ENCODE results near the gene TCF20. TPM values are rescaled to one million over a fixed set of nuclear protein-coding genes. Genes with fewer than 3 reads are reported as not detected.
A peak's percentile ranks its signal among the peaks of the same experiment; 100 is the strongest.

Gene TCF20
- polyA plus RNA-seq, 1 of the 3 experiments (the other 2 are of a cell fraction), result 8.5 TPM

DNA sequence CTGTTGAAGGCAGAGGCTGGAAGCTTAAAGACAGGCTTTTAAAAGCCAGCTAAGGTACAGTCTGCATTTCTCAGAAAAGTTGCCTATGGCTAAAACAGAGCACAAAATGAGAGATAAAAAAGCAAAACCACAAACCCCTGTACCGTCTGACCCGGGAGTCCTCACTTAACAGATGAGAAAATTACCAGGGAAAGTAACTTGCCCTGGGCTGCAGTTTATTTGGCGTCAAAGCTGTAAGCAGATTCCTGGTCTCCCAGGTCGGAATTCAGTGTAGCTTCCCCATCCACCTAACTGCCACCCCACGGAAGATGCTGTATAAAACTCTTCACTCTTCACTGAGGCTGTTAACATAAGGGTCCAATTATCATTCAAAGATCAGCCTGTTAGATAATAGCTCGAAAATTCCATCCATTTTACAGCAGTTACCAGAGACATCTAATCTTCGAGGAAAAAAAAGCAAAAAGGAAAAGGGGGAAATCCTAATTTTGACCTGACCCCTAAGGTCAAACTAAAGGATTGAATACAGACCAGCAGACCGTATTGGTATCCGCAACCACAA is 1.5 kb downstream of the TCF20 start (continued):
- TF ChIP-seq GATA2 (CRISPR knock-in tag; IDR thresholded peaks at IDR 0.05) (peak; percentile 31; the same call in 1 of the 2 replicates), FOXJ3 (CRISPR knock-in tag; IDR thresholded peaks at IDR 0.05) (no peak), NFIC (IDR thresholded peaks at IDR 0.05; ENCODE audit: borderline replicate concordance) (no peak), POLR2AphosphoS5 (IDR thresholded peaks at IDR 0.05; ENCODE audit: low read depth, low read length) (no peak), MEF2A (IDR thresholded peaks at IDR 0.05; ENCODE audit: borderline replicate concordance, low read depth) (no peak), SIN3A (IDR thresholded peaks at IDR 0.05; ENCODE audit: borderline replicate concordance, low read depth, low read length) (no peak), YY1 (IDR thresholded peaks at IDR 0.05; ENCODE audit: low read depth) (no peak)
- TF ChIP-seq, protein P1, sequence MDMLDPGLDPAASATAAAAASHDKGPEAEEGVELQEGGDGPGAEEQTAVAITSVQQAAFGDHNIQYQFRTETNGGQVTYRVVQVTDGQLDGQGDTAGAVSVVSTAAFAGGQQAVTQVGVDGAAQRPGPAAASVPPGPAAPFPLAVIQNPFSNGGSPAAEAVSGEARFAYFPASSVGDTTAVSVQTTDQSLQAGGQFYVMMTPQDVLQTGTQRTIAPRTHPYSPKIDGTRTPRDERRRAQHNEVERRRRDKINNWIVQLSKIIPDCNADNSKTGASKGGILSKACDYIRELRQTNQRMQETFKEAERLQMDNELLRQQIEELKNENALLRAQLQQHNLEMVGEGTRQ (IDR thresholded peaks at IDR 0.05; ENCODE audit: borderline replicate concordance, low read depth, low read length), result no peak

DNA sequence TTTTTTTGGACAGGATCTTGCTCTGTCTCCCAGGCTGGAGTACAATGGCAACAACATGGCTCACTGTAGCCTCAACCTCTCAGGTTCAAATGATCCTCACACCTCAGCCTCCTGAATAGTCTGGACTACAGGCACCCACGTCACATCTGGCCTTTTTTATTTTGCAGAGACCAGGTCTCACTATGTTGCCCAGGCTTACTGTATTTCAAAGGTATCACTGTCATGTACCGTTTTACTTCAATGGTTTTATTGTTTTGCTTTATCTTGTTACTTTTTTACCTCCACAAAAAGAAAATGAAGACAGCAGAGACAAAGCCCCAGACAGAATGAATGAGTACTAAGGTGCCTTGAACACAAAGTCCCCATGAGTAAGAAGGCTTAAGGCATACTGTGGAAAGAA is 5.1 kb downstream of the TCF20 start:
- Histone ChIP-seq H3K9me2 (no peaks in the 10 kb centered on the region), H3K27me3 (ENCODE audit: insufficient read depth) (no peaks in the 10 kb centered on the region), H2AFZ (ENCODE audit: low read depth) (no peak overlapping the region), H3K36me3 (replicated peaks in 1 of 2; ENCODE audit: control insufficient read depth in 1 of 2, insufficient read depth in 2 of 2, low read length in 1 of 2) (no peaks in the 10 kb centered on the region), H3F3A (replicated peaks; ENCODE audit: insufficient read depth) (peaks cover 3% of the 10 kb centered on the region), H3K4me3 (ENCODE audit: low read depth in 2 of 2, low read length in 1 of 2) (no peak overlapping the region), H3K27ac (ENCODE audit: low read depth in 2 of 2, low read length in 1 of 2) (no peak overlapping the region), H4K20me1 (ENCODE audit: insufficient read depth) (peaks cover 81% of the 10 kb centered on the region), H3K4me1 (ENCODE audit: control insufficient read depth in 1 of 2, insufficient read depth in 2 of 2, low read depth in 1 of 2, low read length in 1 of 2) (peaks cover 0 to 2% of the 10 kb centered on the region in 2 experiments; a peak in 2 of 4 replicates), H3K4me2 (no peak overlapping the region), H3K9me3 (no peaks in the 10 kb centered on the region), H3K79me2 (ENCODE audit: insufficient read depth) (peaks cover 84% of the 10 kb centered on the region), H3K9ac (no peak overlapping the region)
- DNase-seq, result no peak
- POLR2A ChIA-PET, result no interaction called here
- TF ChIP-seq, protein P2, sequence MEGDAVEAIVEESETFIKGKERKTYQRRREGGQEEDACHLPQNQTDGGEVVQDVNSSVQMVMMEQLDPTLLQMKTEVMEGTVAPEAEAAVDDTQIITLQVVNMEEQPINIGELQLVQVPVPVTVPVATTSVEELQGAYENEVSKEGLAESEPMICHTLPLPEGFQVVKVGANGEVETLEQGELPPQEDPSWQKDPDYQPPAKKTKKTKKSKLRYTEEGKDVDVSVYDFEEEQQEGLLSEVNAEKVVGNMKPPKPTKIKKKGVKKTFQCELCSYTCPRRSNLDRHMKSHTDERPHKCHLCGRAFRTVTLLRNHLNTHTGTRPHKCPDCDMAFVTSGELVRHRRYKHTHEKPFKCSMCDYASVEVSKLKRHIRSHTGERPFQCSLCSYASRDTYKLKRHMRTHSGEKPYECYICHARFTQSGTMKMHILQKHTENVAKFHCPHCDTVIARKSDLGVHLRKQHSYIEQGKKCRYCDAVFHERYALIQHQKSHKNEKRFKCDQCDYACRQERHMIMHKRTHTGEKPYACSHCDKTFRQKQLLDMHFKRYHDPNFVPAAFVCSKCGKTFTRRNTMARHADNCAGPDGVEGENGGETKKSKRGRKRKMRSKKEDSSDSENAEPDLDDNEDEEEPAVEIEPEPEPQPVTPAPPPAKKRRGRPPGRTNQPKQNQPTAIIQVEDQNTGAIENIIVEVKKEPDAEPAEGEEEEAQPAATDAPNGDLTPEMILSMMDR (IDR thresholded peaks at IDR 0.05), result no peak
- no peak for TF ChIP-seq RFX5 (IDR thresholded peaks at IDR 0.05; ENCODE audit: low read length)
- TF ChIP-seq GABPA (IDR thresholded peaks at IDR 0.05; ENCODE audit: low read depth), result no peak
- TF ChIP-seq, protein P3, sequence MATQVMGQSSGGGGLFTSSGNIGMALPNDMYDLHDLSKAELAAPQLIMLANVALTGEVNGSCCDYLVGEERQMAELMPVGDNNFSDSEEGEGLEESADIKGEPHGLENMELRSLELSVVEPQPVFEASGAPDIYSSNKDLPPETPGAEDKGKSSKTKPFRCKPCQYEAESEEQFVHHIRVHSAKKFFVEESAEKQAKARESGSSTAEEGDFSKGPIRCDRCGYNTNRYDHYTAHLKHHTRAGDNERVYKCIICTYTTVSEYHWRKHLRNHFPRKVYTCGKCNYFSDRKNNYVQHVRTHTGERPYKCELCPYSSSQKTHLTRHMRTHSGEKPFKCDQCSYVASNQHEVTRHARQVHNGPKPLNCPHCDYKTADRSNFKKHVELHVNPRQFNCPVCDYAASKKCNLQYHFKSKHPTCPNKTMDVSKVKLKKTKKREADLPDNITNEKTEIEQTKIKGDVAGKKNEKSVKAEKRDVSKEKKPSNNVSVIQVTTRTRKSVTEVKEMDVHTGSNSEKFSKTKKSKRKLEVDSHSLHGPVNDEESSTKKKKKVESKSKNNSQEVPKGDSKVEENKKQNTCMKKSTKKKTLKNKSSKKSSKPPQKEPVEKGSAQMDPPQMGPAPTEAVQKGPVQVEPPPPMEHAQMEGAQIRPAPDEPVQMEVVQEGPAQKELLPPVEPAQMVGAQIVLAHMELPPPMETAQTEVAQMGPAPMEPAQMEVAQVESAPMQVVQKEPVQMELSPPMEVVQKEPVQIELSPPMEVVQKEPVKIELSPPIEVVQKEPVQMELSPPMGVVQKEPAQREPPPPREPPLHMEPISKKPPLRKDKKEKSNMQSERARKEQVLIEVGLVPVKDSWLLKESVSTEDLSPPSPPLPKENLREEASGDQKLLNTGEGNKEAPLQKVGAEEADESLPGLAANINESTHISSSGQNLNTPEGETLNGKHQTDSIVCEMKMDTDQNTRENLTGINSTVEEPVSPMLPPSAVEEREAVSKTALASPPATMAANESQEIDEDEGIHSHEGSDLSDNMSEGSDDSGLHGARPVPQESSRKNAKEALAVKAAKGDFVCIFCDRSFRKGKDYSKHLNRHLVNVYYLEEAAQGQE (IDR thresholded peaks at IDR 0.05; ENCODE audit: low read depth, low read length), result no peak
- no peak for TF ChIP-seq EZH2phosphoT487 (IDR thresholded peaks at IDR 0.05; ENCODE audit: borderline replicate concordance, low read depth)
- no peak for TF ChIP-seq JUND (IDR thresholded peaks at IDR 0.05)
- no peak for TF ChIP-seq RCOR1 (IDR thresholded peaks at IDR 0.05; ENCODE audit: low read length)
- TF ChIP-seq, protein P1 (IDR thresholded peaks at IDR 0.05; ENCODE audit: borderline replicate concordance, low read depth, low read length), result no peak
- no peak for TF ChIP-seq CHD2 (IDR thresholded peaks at IDR 0.05; ENCODE audit: low read length, partially characterized antibody)
- no peak for TF ChIP-seq SIN3A (IDR thresholded peaks at IDR 0.05; ENCODE audit: borderline replicate concordance, low read depth, low read length)
- no peak for TF ChIP-seq MEF2A (IDR thresholded peaks at IDR 0.05; ENCODE audit: borderline replicate concordance, low read depth)
- TF ChIP-seq, protein P4, sequence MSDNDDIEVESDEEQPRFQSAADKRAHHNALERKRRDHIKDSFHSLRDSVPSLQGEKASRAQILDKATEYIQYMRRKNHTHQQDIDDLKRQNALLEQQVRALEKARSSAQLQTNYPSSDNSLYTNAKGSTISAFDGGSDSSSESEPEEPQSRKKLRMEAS (IDR thresholded peaks at IDR 0.05; ENCODE audit: low read depth), result no peak
- TF ChIP-seq, protein P5, sequence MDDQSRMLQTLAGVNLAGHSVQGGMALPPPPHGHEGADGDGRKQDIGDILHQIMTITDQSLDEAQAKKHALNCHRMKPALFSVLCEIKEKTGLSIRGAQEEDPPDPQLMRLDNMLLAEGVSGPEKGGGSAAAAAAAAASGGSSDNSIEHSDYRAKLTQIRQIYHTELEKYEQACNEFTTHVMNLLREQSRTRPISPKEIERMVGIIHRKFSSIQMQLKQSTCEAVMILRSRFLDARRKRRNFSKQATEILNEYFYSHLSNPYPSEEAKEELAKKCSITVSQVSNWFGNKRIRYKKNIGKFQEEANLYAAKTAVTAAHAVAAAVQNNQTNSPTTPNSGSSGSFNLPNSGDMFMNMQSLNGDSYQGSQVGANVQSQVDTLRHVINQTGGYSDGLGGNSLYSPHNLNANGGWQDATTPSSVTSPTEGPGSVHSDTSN (IDR thresholded peaks at IDR 0.05), result no peak
- TF ChIP-seq NFIC (IDR thresholded peaks at IDR 0.05; ENCODE audit: borderline replicate concordance), result no peak
- no peak for TF ChIP-seq SMC3 (IDR thresholded peaks at IDR 0.05; ENCODE audit: low read depth, low read length)
- 97% methylated on average over 2 of the region's 2 CpGs for WGBS (ENCODE audit: low lambda C conversion rate)
- CTCF ChIA-PET, result no interaction called here

Data from SK-N-SH (cell line).